ENCODE measurements around the gene PKNOX2. TPM values are rescaled to one million over a fixed set of nuclear protein-coding genes. Genes with fewer than 3 reads are reported as not detected.

The PKNOX2 gene
- total and polyA plus RNA-seq, 2 of the 4 experiments (the other 2 are of a cell fraction) = 0.72 to 2.3 TPM

- no peak overlapping the region for H3K4ac ChIP-seq (ENCODE audit: low read depth, low read length)
- no peak overlapping the region for H3K4me2 ChIP-seq (ENCODE audit: low read depth, low read length)
- H3K14ac ChIP-seq (replicated peaks; ENCODE audit: low read depth, low read length) = no peak overlapping the region
- H3K56ac ChIP-seq (ENCODE audit: extremely low read depth, insufficient read depth, low read length) = no peak overlapping the region
- no peak overlapping the region for H3K27ac ChIP-seq (ENCODE audit: insufficient read depth, low read length)
- H2AK9ac ChIP-seq (replicated peaks; ENCODE audit: low read depth, low read length, poor library complexity) = peak overlapping the region; percentile 69
- intact Hi-C loops (cut with micrococcal nuclease) (loop anchor here (1.0 to 2.0 kb wide), 3 partner anchors 338 to 466 kb away; no protein-coding TSS in a partner anchor), in situ Hi-C loops (cut with MboI; ENCODE audit: low sequenced_read_pairs) (loop anchor here (10.0 kb wide), 1 partner anchor 454 kb away; no protein-coding TSS in a partner anchor), dilution Hi-C loops (cut with HindIII; ENCODE audit: low sequenced_read_pairs, unreplicated experiment) (no loop called here)
- H3K36me3 ChIP-seq (ENCODE audit: control insufficient read depth, insufficient read depth, low read length) = no peaks in the 10 kb centered on the region
- H4K8ac ChIP-seq (ENCODE audit: low read depth in 2 of 2, low read length in 2 of 2) = no peak overlapping the region
- no peaks in the 10 kb centered on the region for H3K9me3 ChIP-seq (ENCODE audit: control insufficient read depth, insufficient read depth, low read length)
- no peaks in the 10 kb centered on the region for H4K20me1 ChIP-seq (ENCODE audit: insufficient read depth, low read length)
- H2BK5ac ChIP-seq (ENCODE audit: low read depth, low read length, poor library complexity, severe bottlenecking) = no peak overlapping the region
- no peak overlapping the region for H2BK20ac ChIP-seq (ENCODE audit: low read depth, low read length)
- no peak for DNase-seq
- ChIA-PET CTCF (interaction anchor here (0.5 to 1.7 kb wide), 6 partner anchors 9 to 475 kb away, joined by 3 to 6 read pairs (median 4); partner anchors contain the start of gene CCDC15), POLR2A (ENCODE audit: unreplicated experiment) (no interaction called here)
- no peak overlapping the region for H4K5ac ChIP-seq (ENCODE audit: low read depth, low read length)
- no peak overlapping the region for H3K4me3 ChIP-seq (ENCODE audit: insufficient read depth, low read depth, low read length)
- H3K4me1 ChIP-seq (ENCODE audit: control insufficient read depth, insufficient read depth, low read length) = no peaks in the 10 kb centered on the region
- H3K18ac ChIP-seq (ENCODE audit: low read depth, low read length) = no peak overlapping the region
- no peak for TF ChIP-seq FOS (IDR thresholded peaks at IDR 0.05; ENCODE audit: low read depth, low read length)
- ATAC-seq (ENCODE audit: low read depth) = no peak
- WGBS, 2 experiments (ENCODE audit: extremely low coverage in 2 of 2, insufficient read length in 1 of 2) = 100% methylated on average over 1 of the region's 11 CpGs; no CpG with 5 or more reads in 1 of the 2 experiments
- no peak overlapping the region for H2BK120ac ChIP-seq (ENCODE audit: low read depth, low read length)
- H3K79me1 ChIP-seq (ENCODE audit: low read depth in 1 of 2, low read length in 2 of 2) = no peaks in the 10 kb centered on the region
- no peak overlapping the region for H2BK15ac ChIP-seq (ENCODE audit: low read depth, low read length)
- BruUV-seq (replicated peaks) = no TSS peak
- H3K9me1 ChIP-seq (ENCODE audit: insufficient read depth, low read length) = 0 out of 2 replicates have a peak, but pooled peaks cover 2% of the 10 kb centered on the region
- peaks cover 11% of the 10 kb centered on the region for H3K27me3 ChIP-seq (ENCODE audit: control insufficient read depth, insufficient read depth, low read length)
- H4K91ac ChIP-seq (ENCODE audit: insufficient read depth, low read depth, low read length) = no peak overlapping the region
- no peak overlapping the region for H3K23ac ChIP-seq (ENCODE audit: low read depth, low read length)
- peak overlapping the region; percentile 41 for H2AFZ ChIP-seq (replicated peaks; ENCODE audit: low read length, poor library complexity)
- no peak overlapping the region for H2AK5ac ChIP-seq (ENCODE audit: low read depth, low read length)
- no peak overlapping the region for H3K9ac ChIP-seq (ENCODE audit: low read depth, low read length)
Measured at GRCh38 chr11:125428486-125429173, 264.1 kb downstream of the PKNOX2 start.

Data from IMR-90 (cell line).